ENCODE measurements around the gene CC2D2B. TPM values are rescaled to one million over a fixed set of nuclear protein-coding genes. Genes with fewer than 3 reads are reported as not detected.

The CC2D2B gene
- total and polyA plus RNA-seq, 9 donors, result 0.35 to 1.9 (median 0.92) TPM

GRCh38 chr10:96038476-96039387, 131.0 kb downstream of the CC2D2B start:
- H3K4me3 ChIP-seq, result no peak overlapping the region
- 80 to 84% (median 83%) methylated on average over 4 of the region's 4 CpGs for WGBS, 3 donors
- no peak for DNase-seq
- no peaks in the 10 kb centered on the region for H3K4me1 ChIP-seq (ENCODE audit: insufficient read depth)
- intact Hi-C loops (cut with DNase I), result no loop called here
- no peak overlapping the region for H3K27ac ChIP-seq
- H3K9me3 ChIP-seq, result no peaks in the 10 kb centered on the region
- TF ChIP-seq POLR2A (IDR thresholded peaks at IDR 0.05), result no peak
- H3K27me3 ChIP-seq, result no peaks in the 10 kb centered on the region
- H3K36me3 ChIP-seq, result no peaks in the 10 kb centered on the region

GRCh38 chr10:96041146-96041545, 133.4 kb downstream of the CC2D2B start:
- H3K27me3 ChIP-seq, result no peaks in the 10 kb centered on the region
- intact Hi-C loops (cut with DNase I), result no loop called here
- H3K36me3 ChIP-seq, result no peaks in the 10 kb centered on the region
- no peak overlapping the region for H3K4me3 ChIP-seq
- 88 to 95% (median 93%) methylated on average over 11 of the region's 11 CpGs for WGBS, 3 donors
- no peak for DNase-seq
- no peaks in the 10 kb centered on the region for H3K4me1 ChIP-seq (ENCODE audit: insufficient read depth)
- no peak overlapping the region for H3K27ac ChIP-seq
- no peaks in the 10 kb centered on the region for H3K9me3 ChIP-seq
- TF ChIP-seq POLR2A (IDR thresholded peaks at IDR 0.05) (no peak), CTCF (IDR thresholded peaks at IDR 0.05) (no peak), EP300 (IDR thresholded peaks at IDR 0.05) (no peak)

GRCh38 chr10:96043033-96043892, 135.5 kb downstream of the CC2D2B start, which contains the start of gene CCNJ:
CCNJ (plus strand) TSS chr10:96043583; CDS start chr10:96044394, 811 bp downstream.
- no peaks in the 10 kb centered on the region for H3K27me3 ChIP-seq
- H3K36me3 ChIP-seq, result no peaks in the 10 kb centered on the region
- no peaks in the 10 kb centered on the region for H3K9me3 ChIP-seq
- 1 to 2% (median 1%) methylated on average over 70 to 92 of the region's 92 CpGs for WGBS, 3 donors
- H3K4me3 ChIP-seq, result peak within 1 kb of the TSS; percentile 84
- intact Hi-C loops (cut with DNase I), result no loop called here
- TF ChIP-seq EP300 (IDR thresholded peaks at IDR 0.05) (no peak), POLR2A (IDR thresholded peaks at IDR 0.05) (peak; percentile 46), CTCF (IDR thresholded peaks at IDR 0.05) (peak in 1 of 3 donors; percentile 39)
- DNase-seq, result peak; percentile 82 to 93 (median 86)
- no peaks in the 10 kb centered on the region for H3K4me1 ChIP-seq (ENCODE audit: insufficient read depth)
- H3K27ac ChIP-seq, result peak within 1 kb of the TSS; percentile 52 to 71

GRCh38 chr10:96043893-96044715, 136.3 kb downstream of the CC2D2B start:
- 0 to 1% (median 1%) methylated on average over 38 to 58 of the region's 58 CpGs for WGBS, 3 donors
- intact Hi-C loops (cut with DNase I), result no loop called here
- H3K27me3 ChIP-seq, result no peaks in the 10 kb centered on the region
- H3K4me1 ChIP-seq (ENCODE audit: insufficient read depth), result no peaks in the 10 kb centered on the region
- no peaks in the 10 kb centered on the region for H3K9me3 ChIP-seq
- no peaks in the 10 kb centered on the region for H3K36me3 ChIP-seq
- TF ChIP-seq EP300 (IDR thresholded peaks at IDR 0.05) (no peak), CTCF (IDR thresholded peaks at IDR 0.05) (no peak), POLR2A (IDR thresholded peaks at IDR 0.05) (no peak)
- DNase-seq, result peak; percentile 25 to 64 (median 36)
- peak overlapping the region; percentile 84 for H3K4me3 ChIP-seq
- peak overlapping the region; percentile 52 to 71 for H3K27ac ChIP-seq
